Trophoblast cell (in vitro differentiated cells and primary cell): ENCODE results near the gene OBSL1.

Experiments used
- DNase-seq, 2 donors: peaks; one replicate each; pipeline ENCODE4 v3.0.0-alpha.2; 2016
- H2AFZ ChIP-seq: 2 replicates; pipeline ENCODE4 v1.6.1; 2013; ENCODE audit warnings: low read length, moderate library complexity, mild to moderate bottlenecking; ENCODE audit not compliant: insufficient read depth, poor library complexity
- H2AK5ac ChIP-seq: 2 replicates; pipeline ENCODE4 v1.6.1; 2013; ENCODE audit warnings: mild to moderate bottlenecking, low read length
- H2BK120ac ChIP-seq: 2 replicates; pipeline ENCODE4 v1.6.1; 2013; ENCODE audit warnings: low read length, mild to moderate bottlenecking, moderate library complexity; ENCODE audit not compliant: insufficient read depth, poor library complexity
- H2BK12ac ChIP-seq: 2 replicates; pipeline ENCODE4 v1.6.1; 2013; ENCODE audit warnings: mild to moderate bottlenecking, low read length, moderate library complexity
- H2BK5ac ChIP-seq: 2 replicates; pipeline ENCODE4 v1.6.1; 2013; ENCODE audit warnings: low read length, low read depth, moderate library complexity, mild to moderate bottlenecking; ENCODE audit not compliant: poor library complexity
- H3K14ac ChIP-seq: 2 replicates; pipeline ENCODE4 v1.6.1; 2013; ENCODE audit warnings: mild to moderate bottlenecking, low read length
- H3K18ac ChIP-seq: 2 replicates; pipeline ENCODE4 v1.6.1; 2013; ENCODE audit warnings: mild to moderate bottlenecking, low read length
- H3K23ac ChIP-seq: 2 replicates; pipeline ENCODE4 v1.6.1; 2013; ENCODE audit warnings: low read length
- H3K27ac ChIP-seq: 2 replicates; pipeline ENCODE4 v1.5.1; 2013; ENCODE audit warnings: low read depth, mild to moderate bottlenecking, inconsistent platforms, low read length, moderate library complexity
- H3K27me3 ChIP-seq: 2 replicates; pipeline ENCODE4 v1.6.1; 2013; ENCODE audit warnings: inconsistent platforms, mild to moderate bottlenecking, low read length, moderate library complexity; ENCODE audit not compliant: insufficient read depth
- H3K36me3 ChIP-seq, 2 experiments: 1 replicate in 1 of 2; 2 replicates in 1 of 2; pipeline ENCODE4 v1.6.1; 2013; ENCODE audit warnings: low read length in 2 of 2, mild to moderate bottlenecking in 2 of 2, moderate library complexity in 1 of 2; ENCODE audit not compliant: insufficient read depth in 2 of 2, control insufficient read depth in 1 of 2
- H3K4ac ChIP-seq: 2 replicates; pipeline ENCODE4 v1.6.1; 2013; ENCODE audit warnings: low read depth, mild to moderate bottlenecking, low read length, moderate library complexity
- H3K4me1 ChIP-seq, 2 experiments: 1 replicate in 1 of 2; 2 replicates in 1 of 2; pipeline ENCODE4 v1.6.1; 2013; ENCODE audit warnings: low read length in 2 of 2, mild to moderate bottlenecking in 2 of 2, moderate library complexity in 1 of 2; ENCODE audit not compliant: insufficient read depth in 2 of 2, control insufficient read depth in 1 of 2
- H3K4me2 ChIP-seq: 2 replicates; pipeline ENCODE4 v1.6.1; 2013; ENCODE audit warnings: inconsistent platforms, mild to moderate bottlenecking, low read length, moderate library complexity
- H3K4me3 ChIP-seq: 2 replicates; pipeline ENCODE4 v1.5.1; 2013; ENCODE audit warnings: mild to moderate bottlenecking, low read depth, low read length, inconsistent platforms
- H3K79me1 ChIP-seq: one replicate; pipeline ENCODE4 v1.6.1; 2013; ENCODE audit warnings: low read length
- H3K79me2 ChIP-seq: 2 replicates; pipeline ENCODE4 v1.6.1; 2013; ENCODE audit warnings: low read length, mild to moderate bottlenecking; ENCODE audit not compliant: control insufficient read depth, insufficient read depth, poor library complexity
- H3K9ac ChIP-seq: 2 replicates; pipeline ENCODE4 v1.6.1; 2013; ENCODE audit warnings: mild to moderate bottlenecking, low read length
- H3K9me3 ChIP-seq: 2 replicates; pipeline ENCODE4 v1.6.1; 2013; ENCODE audit warnings: low read depth, mild to moderate bottlenecking, control low read depth, inconsistent platforms, low read length; ENCODE audit not compliant: insufficient read depth
- H4K12ac ChIP-seq: 2 replicates; pipeline ENCODE4 v1.6.1; 2013; ENCODE audit warnings: low read depth, mild to moderate bottlenecking, low read length, moderate library complexity
- H4K8ac ChIP-seq: 2 replicates; pipeline ENCODE4 v1.6.1; 2013; ENCODE audit warnings: low read depth, mild to moderate bottlenecking, low read length, moderate library complexity
- H4K91ac ChIP-seq: one replicate; pipeline ENCODE4 v1.6.1; 2013; ENCODE audit warnings: low read depth, mild to moderate bottlenecking, low read length, moderate library complexity
- WGBS: extraction: QIAGEN DNeasy Blood & Tissue Kit; methylation state at CpG from one replicate; pipeline ENCODE4 v1.1.7; 2013; ENCODE audit warnings: missing lambda C conversion rate; ENCODE audit not compliant: insufficient read length, insufficient coverage; ENCODE audit errors: extremely low coverage; 5-methylcytosine and 5-hydroxymethylcytosine counted together

Gene OBSL1

DNA sequence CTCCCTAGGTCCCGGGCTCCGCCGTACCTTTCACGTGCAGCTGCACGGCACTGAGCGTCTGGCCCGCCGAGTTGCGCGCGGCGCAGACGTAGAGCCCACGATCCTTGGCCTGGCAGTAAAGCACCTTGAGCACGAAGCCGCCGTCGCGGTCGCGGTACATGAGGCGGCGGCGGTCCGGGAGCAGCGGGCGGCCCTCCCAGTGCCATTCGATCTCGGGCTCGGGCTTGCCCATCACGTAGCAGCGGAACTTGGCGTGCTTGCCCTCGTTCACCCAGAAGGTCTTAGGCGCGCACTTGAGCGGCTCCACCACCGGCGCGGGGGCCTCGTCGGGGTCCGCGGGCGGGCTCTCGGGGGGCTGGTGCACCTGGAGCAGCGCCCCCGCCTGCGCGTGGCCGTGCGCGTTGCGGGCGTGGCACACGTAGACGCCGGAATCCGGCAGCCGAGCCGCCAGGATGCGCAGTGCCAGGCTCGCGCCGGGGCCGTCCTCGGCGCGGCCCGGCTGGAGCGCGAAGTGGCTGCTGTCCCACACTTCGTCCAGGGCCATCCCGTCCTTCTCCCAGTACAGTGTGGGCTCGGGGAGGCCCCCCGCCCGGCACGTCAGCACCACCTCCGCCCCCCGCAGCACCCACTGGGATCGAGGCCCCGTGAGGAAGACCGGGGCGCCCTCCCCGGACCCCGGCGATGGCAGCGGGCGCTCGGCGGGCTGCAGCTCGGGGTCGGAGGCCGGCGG lies 980 bp downstream of the OBSL1 start:
- H3K27me3 ChIP-seq, result no peaks in the 10 kb centered on the region
- peak overlapping the region; percentile 100 for H3K14ac ChIP-seq
- peak overlapping the region; percentile 98 for H3K9ac ChIP-seq
- H4K8ac ChIP-seq, result peak overlapping the region; percentile 95
- peaks cover 28 to 33% of the 10 kb centered on the region in 2 experiments for H3K36me3 ChIP-seq
- H3K4me2 ChIP-seq, result peak overlapping the region; percentile 84
- H3K9me3 ChIP-seq, result peaks cover 3% of the 10 kb centered on the region
- WGBS, result no CpG with 5 or more reads among the region's 95 CpGs
- H4K91ac ChIP-seq, result peak overlapping the region; percentile 99
- peak overlapping the region; percentile 99 for H2BK120ac ChIP-seq
- H3K18ac ChIP-seq, result peak overlapping the region; percentile 100
- H3K4me3 ChIP-seq, result peak overlapping the region; percentile 98
- peak in 1 of 2 donors; percentile 43 for DNase-seq
- peak overlapping the region; percentile 94 for H2AFZ ChIP-seq
- H2AK5ac ChIP-seq, result peak overlapping the region; percentile 88
- H3K79me1 ChIP-seq, result peaks cover 36% of the 10 kb centered on the region
- no peak overlapping the region for H3K23ac ChIP-seq
- H3K79me2 ChIP-seq, result peaks cover 16% of the 10 kb centered on the region
- peak overlapping the region; percentile 99 for H2BK5ac ChIP-seq
- H2BK12ac ChIP-seq, result peak overlapping the region; percentile 70
- peaks cover 17 to 35% of the 10 kb centered on the region in 2 experiments for H3K4me1 ChIP-seq
- peak overlapping the region; percentile 99 for H3K27ac ChIP-seq
- peak overlapping the region; percentile 44 for H3K4ac ChIP-seq
- H4K12ac ChIP-seq, result peak overlapping the region; percentile 96

GRCh38 chr2:219569635-219570034 lies 1.7 kb downstream of the OBSL1 start:
- Histone ChIP-seq H4K91ac (peak overlapping the region; percentile 99), H3K36me3 (peaks cover 35 to 40% of the 10 kb centered on the region in 2 experiments), H3K9ac (no peak overlapping the region), H3K23ac (no peak overlapping the region), H3K18ac (no peak overlapping the region), H3K4me2 (peak overlapping the region; percentile 84), H3K79me2 (peaks cover 16% of the 10 kb centered on the region), H2BK120ac (peak overlapping the region; percentile 99), H2BK12ac (no peak overlapping the region), H3K27me3 (no peaks in the 10 kb centered on the region), H4K8ac (no peak overlapping the region), H3K4me3 (no peak overlapping the region), H3K14ac (no peak overlapping the region), H3K79me1 (peaks cover 36% of the 10 kb centered on the region), H3K27ac (peak overlapping the region; percentile 99), H4K12ac (no peak overlapping the region), H3K9me3 (peaks cover 3% of the 10 kb centered on the region), H2AK5ac (no peak overlapping the region), H3K4me1 (peaks cover 17 to 33% of the 10 kb centered on the region in 2 experiments), H3K4ac (peak overlapping the region; percentile 44), H2AFZ (no peak overlapping the region), H2BK5ac (peak overlapping the region; percentile 99)
- peak in 1 of 2 donors; percentile 3 for DNase-seq
- WGBS, result no CpG with 5 or more reads among the region's 6 CpGs

- Histone ChIP-seq H2AFZ (no peak overlapping the region), H3K4me1 (peaks cover 17 to 33% of the 10 kb centered on the region in 2 experiments), H4K8ac (no peak overlapping the region), H3K79me1 (peaks cover 36% of the 10 kb centered on the region), H2BK5ac (no peak overlapping the region), H2BK12ac (no peak overlapping the region), H3K23ac (no peak overlapping the region), H3K14ac (no peak overlapping the region), H3K4ac (no peak overlapping the region), H3K18ac (no peak overlapping the region), H3K9ac (no peak overlapping the region), H3K27ac (peak overlapping the region; percentile 99), H3K9me3 (peaks cover 3% of the 10 kb centered on the region), H4K91ac (no peak overlapping the region), H4K12ac (no peak overlapping the region), H3K79me2 (peaks cover 16% of the 10 kb centered on the region), H3K27me3 (no peaks in the 10 kb centered on the region), H3K36me3 (peaks cover 40 to 46% of the 10 kb centered on the region in 2 experiments), H2AK5ac (no peak overlapping the region), H3K4me2 (peak overlapping the region; percentile 84), H2BK120ac (no peak overlapping the region), H3K4me3 (no peak overlapping the region)
- peak; percentile 90 to 91 for DNase-seq
- no CpG with 5 or more reads among the region's 6 CpGs for WGBS
Measured at GRCh38 chr2:219569041-219569440, 2.3 kb downstream of the OBSL1 start.

DNA sequence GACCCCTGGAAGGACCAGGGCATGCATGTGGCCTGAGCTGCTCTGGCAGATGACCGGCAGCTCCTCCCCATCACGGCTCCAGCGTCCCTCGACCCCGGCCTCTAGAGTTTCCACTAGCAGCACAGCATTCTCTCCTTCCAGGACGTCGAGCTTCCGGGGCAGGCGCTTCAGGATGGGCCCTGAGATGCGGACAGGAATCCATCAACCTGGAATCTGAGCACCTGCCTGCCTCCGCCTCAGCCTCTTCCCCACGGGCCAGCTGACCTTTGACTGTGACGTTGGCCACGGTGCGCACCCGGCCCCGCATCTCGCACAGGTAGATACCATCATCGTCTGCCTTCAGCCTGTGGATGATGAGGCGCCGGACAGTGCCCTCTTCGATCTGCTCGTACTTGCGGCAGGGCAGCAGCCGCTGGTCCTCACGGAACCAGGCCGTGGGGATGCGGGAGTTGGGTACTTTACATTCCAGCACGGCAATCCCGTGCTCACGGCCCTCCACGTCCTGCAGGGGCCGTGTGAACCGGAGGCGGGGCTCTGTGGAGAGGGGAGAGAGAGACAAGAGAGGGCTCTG lies 3.5 kb downstream of the OBSL1 start:
- WGBS, result no CpG with 5 or more reads among the region's 35 CpGs
- H2BK120ac ChIP-seq, result no peak overlapping the region
- H3K79me2 ChIP-seq, result peaks cover 16% of the 10 kb centered on the region
- H3K4me1 ChIP-seq, result peaks cover 14 to 29% of the 10 kb centered on the region in 2 experiments
- no peaks in the 10 kb centered on the region for H3K27me3 ChIP-seq
- no peak overlapping the region for H3K4me2 ChIP-seq
- peak; percentile 33 to 63 for DNase-seq
- no peak overlapping the region for H3K23ac ChIP-seq
- H4K91ac ChIP-seq, result peak overlapping the region; percentile 6
- peaks cover 3% of the 10 kb centered on the region for H3K9me3 ChIP-seq
- H3K14ac ChIP-seq, result no peak overlapping the region
- no peak overlapping the region for H2AFZ ChIP-seq
- no peak overlapping the region for H2AK5ac ChIP-seq
- peak overlapping the region; percentile 9 for H3K18ac ChIP-seq
- peak overlapping the region; percentile 45 for H3K4me3 ChIP-seq
- H4K12ac ChIP-seq, result no peak overlapping the region
- H3K79me1 ChIP-seq, result peaks cover 33% of the 10 kb centered on the region
- no peak overlapping the region for H3K27ac ChIP-seq
- H2BK5ac ChIP-seq, result no peak overlapping the region
- H3K4ac ChIP-seq, result no peak overlapping the region
- H2BK12ac ChIP-seq, result no peak overlapping the region
- no peak overlapping the region for H3K9ac ChIP-seq
- H3K36me3 ChIP-seq, result peaks cover 51 to 57% of the 10 kb centered on the region in 2 experiments
- no peak overlapping the region for H4K8ac ChIP-seq
